Subcutaneous abdominal adipose tissue (tissue), 5 donors: ENCODE measurements around the gene TTC38.
A peak's percentile ranks its signal among the peaks of the same experiment; 100 is the strongest.

Experiments used
- H3K27ac ChIP-seq: one replicate; pipeline ENCODE4 v1.7.0; 2013; ENCODE audit warnings: low read depth, mild to moderate bottlenecking, inconsistent platforms, low read length, moderate library complexity
- H3K27me3 ChIP-seq, 5 donors: one replicate each; pipeline ENCODE4 v1.7.0; 2013; ENCODE audit warnings: low read length in 5 of 5, inconsistent platforms in 1 of 5; ENCODE audit not compliant: control insufficient read depth in 5 of 5, insufficient read depth in 4 of 5
- H3K36me3 ChIP-seq, 5 donors: one replicate each; pipeline ENCODE4 v1.7.0; 2013; ENCODE audit warnings: low read length in 5 of 5; ENCODE audit not compliant: control insufficient read depth in 5 of 5, insufficient read depth in 5 of 5
- H3K4me1 ChIP-seq, 5 donors: one replicate each; pipeline ENCODE4 v1.7.0; 2013; ENCODE audit warnings: low read length in 5 of 5, mild to moderate bottlenecking in 3 of 5, moderate library complexity in 1 of 5; ENCODE audit not compliant: control insufficient read depth in 5 of 5, insufficient read depth in 5 of 5
- H3K4me3 ChIP-seq, 5 donors: one replicate each; pipeline ENCODE4 v1.7.0; 2013; ENCODE audit warnings: low read length in 5 of 5, low read depth in 1 of 5
- H3K9ac ChIP-seq, 5 donors: one replicate each; pipeline ENCODE4 v1.7.0; 2013; ENCODE audit warnings: low read length in 5 of 5, mild to moderate bottlenecking in 4 of 5, moderate library complexity in 3 of 5
- H3K9me3 ChIP-seq, 5 donors: one replicate each; pipeline ENCODE4 v1.7.0; 2013; ENCODE audit warnings: low read length in 5 of 5; ENCODE audit not compliant: control insufficient read depth in 5 of 5
- donor health status: healthy.
- donor health status: healthy.
- donor health status: healthy.
- donor health status: healthy.
- donor health status: healthy.

TTC38 gene

DNA sequence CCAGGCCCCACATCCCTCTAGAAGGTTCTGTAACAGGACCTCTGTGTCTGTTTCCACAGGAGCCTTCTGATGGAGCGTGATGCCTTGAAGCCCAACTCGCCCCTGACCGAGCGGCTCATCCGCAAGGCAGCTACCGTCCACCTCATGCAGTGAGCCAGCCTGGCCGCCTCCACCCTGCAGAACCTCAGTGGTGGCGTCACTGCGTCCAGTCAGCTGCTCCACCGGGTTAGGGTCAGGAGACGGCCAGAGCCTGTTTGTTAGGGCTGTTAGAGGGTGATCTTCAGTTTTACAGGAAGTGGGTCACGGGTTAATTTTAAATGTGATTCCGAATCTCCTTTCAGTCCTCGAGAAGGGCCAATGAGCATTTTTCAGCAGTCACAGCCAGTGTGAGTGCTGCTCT, 24.9 kb downstream of the TTC38 start:
- Histone ChIP-seq H3K4me1 (peaks cover 3 to 62% (median 35%) of the 10 kb centered on the region in 5 donors), H3K27me3 (no peaks in the 10 kb centered on the region), H3K4me3 (no peak overlapping the region), H3K36me3 (peaks cover 0 to 55% (median 47%) of the 10 kb centered on the region in 5 donors), H3K9ac (no peak overlapping the region), H3K9me3 (no peaks in the 10 kb centered on the region), H3K27ac (no peak overlapping the region)

- H3K27ac ChIP-seq: no peak overlapping the region
- H3K9me3 ChIP-seq: no peaks in the 10 kb centered on the region
- peaks cover 0 to 49% (median 45%) of the 10 kb centered on the region in 5 donors for H3K36me3 ChIP-seq
- no peak overlapping the region for H3K9ac ChIP-seq
- peaks cover 0 to 3% (median 0%) of the 10 kb centered on the region in 5 donors for H3K27me3 ChIP-seq
- no peak overlapping the region for H3K4me3 ChIP-seq
- peaks cover 3 to 52% (median 25%) of the 10 kb centered on the region in 5 donors for H3K4me1 ChIP-seq
These were observed 25.9 kb downstream of the TTC38 start for GRCh38 chr22:46293577-46294260.

- Histone ChIP-seq H3K4me3 (no peak overlapping the region), H3K36me3 (peaks cover 0 to 38% (median 35%) of the 10 kb centered on the region in 5 donors), H3K4me1 (peaks cover 3 to 49% (median 24%) of the 10 kb centered on the region in 5 donors), H3K9me3 (no peaks in the 10 kb centered on the region), H3K9ac (no peak overlapping the region), H3K27me3 (peaks cover 0 to 3% (median 0%) of the 10 kb centered on the region in 5 donors), H3K27ac (no peak overlapping the region)
These were observed 27.0 kb downstream of the TTC38 start for GRCh38 chr22:46294784-46295183.

DNA sequence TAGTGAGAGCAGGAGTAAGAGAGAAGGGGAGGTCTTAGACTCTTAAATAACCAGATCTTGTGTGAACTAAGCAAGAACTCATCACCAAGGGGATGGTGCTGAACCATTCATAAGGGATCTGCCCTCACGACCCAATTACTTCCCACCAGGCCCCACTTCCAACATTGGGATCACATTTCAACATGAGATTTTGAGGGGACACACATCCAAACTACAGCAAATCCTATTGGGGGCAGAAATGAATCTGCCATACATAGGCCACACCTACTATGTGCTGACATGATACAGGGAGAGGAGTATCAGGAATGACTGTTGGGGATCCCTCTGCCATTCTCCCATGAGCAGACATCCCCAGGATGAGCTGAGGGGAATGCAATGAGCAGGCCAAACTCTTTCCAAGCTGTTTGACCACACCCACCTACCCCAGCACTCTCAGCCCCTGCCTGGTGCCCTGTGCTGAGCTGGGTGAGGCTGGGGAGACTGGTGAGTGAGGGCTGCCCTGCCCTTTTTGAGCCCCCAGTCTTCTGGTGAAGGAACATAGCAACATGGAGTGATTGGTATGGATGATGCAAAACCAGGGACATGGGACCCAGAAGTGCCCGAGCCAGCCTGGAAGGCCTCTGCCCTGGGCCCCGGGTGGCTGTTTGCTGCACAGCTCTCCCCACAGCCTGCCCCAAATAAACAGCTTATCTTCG, 27.6 kb downstream of the TTC38 start:
- Histone ChIP-seq H3K9me3 (no peaks in the 10 kb centered on the region), H3K4me3 (peak overlapping the region in 4 of 5 donors; percentile 67 to 82 (median 78)), H3K9ac (peak overlapping the region in 2 of 5 donors; percentile 71 to 73), H3K27ac (peak overlapping the region; percentile 72), H3K36me3 (peaks cover 0 to 32% (median 29%) of the 10 kb centered on the region in 5 donors), H3K4me1 (peaks cover 3 to 49% (median 24%) of the 10 kb centered on the region in 5 donors), H3K27me3 (peaks cover 0 to 3% (median 0%) of the 10 kb centered on the region in 5 donors)

DNA sequence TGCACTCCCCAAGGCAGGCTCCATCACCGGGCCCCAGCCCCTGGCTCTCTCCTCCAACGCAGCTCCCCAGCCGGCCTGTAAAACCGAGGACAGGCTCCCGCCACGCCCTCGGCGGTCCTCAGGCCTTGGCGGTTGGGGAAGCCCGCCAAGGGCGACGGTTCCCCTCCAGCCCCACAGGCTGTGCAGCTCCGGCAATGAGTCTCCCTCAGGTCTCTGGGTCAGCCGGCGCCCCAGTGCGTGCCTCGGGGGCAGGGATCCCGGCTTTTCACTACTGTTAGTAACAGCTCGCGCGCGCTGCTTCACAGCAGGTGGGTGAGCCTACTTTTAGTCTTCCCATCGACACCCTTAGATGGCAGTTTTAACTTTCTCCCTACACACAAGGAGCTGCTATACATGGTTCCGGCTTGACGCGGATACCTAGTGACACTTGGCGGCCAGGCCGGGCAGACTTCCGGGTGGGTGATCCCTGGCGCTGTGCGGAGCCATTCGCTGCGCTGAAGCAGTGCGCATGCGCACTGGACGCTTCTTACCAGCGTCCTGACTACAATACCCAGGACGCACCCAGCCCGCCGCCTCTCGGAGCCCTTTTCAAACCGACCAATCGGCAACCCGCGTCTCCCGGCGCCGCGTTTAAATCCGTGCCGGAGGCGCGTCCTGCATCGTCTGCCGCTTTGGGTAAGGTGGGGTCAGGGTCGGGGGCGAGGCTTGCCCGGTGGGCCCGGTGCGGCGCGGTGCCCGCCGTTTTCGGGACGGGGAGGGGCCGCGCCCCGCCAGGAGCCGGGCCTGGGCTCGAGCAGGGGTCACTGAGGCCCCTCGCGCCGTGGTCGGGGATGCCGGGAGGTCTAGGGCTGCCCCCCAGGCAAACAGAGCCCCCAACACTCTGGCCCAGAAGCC, 28.7 kb downstream of the TTC38 start, which contains the start of gene GTSE1:
Gene GTSE1, plus strand, starts transcription at position 614 of the 894 bp plus-strand sequence. CDS start 531 bp downstream, outside the sequence.
- H3K9me3 ChIP-seq: no peaks in the 10 kb centered on the region
- H3K4me3 ChIP-seq: peak within 1 kb of the TSS; percentile 61 to 82 (median 78)
- peak within 1 kb of the TSS; percentile 71 to 84 (median 73) for H3K9ac ChIP-seq
- H3K36me3 ChIP-seq: peaks cover 0 to 22% (median 20%) of the 10 kb centered on the region in 5 donors
- H3K4me1 ChIP-seq: peaks cover 3 to 47% (median 24%) of the 10 kb centered on the region in 5 donors
- peaks cover 0 to 3% (median 0%) of the 10 kb centered on the region in 5 donors for H3K27me3 ChIP-seq
- H3K27ac ChIP-seq: peak within 1 kb of the TSS; percentile 72

DNA sequence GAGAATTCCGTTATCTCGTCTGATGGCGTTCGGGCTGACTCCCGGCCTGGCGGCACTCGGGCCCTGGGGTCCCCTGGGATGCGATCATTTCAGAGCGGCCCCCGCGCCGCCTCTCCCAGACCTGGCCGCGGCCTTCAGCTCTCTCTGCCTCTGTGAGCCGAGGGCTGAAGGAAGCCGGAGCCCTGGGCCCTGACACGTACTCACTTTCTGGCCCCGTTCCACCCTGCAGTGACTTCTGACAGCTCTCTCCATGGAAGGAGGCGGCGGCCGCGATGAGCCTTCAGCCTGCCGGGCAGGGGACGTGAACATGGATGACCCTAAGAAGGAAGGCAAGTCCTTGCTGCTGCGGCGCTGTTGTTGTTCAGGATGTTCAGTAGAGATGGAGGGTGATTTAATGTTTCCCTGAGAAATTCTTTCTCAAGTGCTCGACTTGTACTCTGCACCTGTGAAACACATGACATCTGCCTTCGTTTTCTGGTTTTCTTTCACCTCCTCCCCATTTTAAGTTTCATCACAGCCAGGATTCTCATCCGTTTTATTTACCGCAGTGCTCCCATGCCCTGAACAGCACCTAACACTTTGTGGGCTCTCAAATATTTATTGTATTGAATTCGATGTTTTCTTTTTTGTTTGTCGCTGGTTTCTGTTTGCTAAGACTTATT, 29.5 kb downstream of the TTC38 start:
- H3K9ac ChIP-seq: peak overlapping the region in 3 of 5 donors; percentile 37 to 62 (median 53)
- peaks cover 0 to 17% (median 15%) of the 10 kb centered on the region in 5 donors for H3K36me3 ChIP-seq
- peaks cover 0 to 3% (median 0%) of the 10 kb centered on the region in 5 donors for H3K27me3 ChIP-seq
- no peak overlapping the region for H3K27ac ChIP-seq
- no peaks in the 10 kb centered on the region for H3K9me3 ChIP-seq
- H3K4me1 ChIP-seq: peaks cover 3 to 41% (median 24%) of the 10 kb centered on the region in 5 donors
- H3K4me3 ChIP-seq: peak overlapping the region in 4 of 5 donors; percentile 44 to 82 (median 73)

DNA sequence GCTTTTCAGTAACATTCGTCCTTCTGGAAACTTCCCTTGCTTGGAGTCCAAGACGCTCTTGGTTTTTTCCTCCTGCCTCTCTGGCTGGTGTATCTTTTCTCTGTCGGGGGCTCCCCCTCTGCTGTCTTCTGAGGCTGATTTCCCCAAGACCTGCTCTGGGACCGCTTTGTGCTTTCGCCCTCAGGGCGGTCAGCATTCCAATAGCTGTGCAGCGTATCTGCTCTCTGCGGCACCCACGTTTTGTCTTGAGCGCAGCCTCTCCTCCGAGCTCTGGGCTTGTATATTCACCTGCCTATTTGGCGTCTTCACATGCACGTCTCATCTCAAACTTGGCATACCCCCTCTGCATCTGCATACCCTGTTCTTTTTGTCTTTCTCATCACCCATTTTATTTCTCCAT, 31.3 kb downstream of the TTC38 start:
- no peaks in the 10 kb centered on the region for H3K36me3 ChIP-seq
- no peak overlapping the region for H3K9ac ChIP-seq
- peaks cover 0 to 3% (median 0%) of the 10 kb centered on the region in 5 donors for H3K27me3 ChIP-seq
- H3K4me1 ChIP-seq: peaks cover 3 to 26% (median 21%) of the 10 kb centered on the region in 5 donors
- H3K4me3 ChIP-seq: no peak overlapping the region
- H3K9me3 ChIP-seq: no peaks in the 10 kb centered on the region
- H3K27ac ChIP-seq: no peak overlapping the region

DNA sequence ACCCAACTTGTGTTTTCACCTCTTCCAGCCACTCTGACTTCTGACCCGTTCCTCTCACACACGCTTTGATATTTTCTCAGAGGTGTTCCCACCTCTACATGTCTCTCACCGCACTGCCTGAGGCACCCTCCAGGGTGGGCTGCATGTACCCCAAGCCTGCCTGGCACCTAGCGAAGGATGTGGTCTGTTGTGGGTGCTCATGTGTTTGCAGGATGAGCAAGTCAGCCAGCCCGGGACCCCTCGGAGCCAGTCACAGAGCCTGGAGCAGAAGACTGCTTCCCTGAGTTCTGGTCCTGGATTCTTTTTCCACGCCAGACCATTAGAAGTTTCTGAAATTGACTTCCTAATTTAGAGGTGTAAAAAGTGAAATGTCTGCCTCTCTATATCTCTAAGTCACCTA, 32.7 kb downstream of the TTC38 start:
- Histone ChIP-seq H3K9ac (no peak overlapping the region), H3K36me3 (no peaks in the 10 kb centered on the region), H3K27me3 (peaks cover 0 to 3% (median 0%) of the 10 kb centered on the region in 5 donors), H3K9me3 (no peaks in the 10 kb centered on the region), H3K27ac (no peak overlapping the region), H3K4me3 (no peak overlapping the region), H3K4me1 (peaks cover 2 to 21% (median 19%) of the 10 kb centered on the region in 5 donors)

GRCh38 chr22:46303347-46303965, 35.6 kb downstream of the TTC38 start:
- Histone ChIP-seq H3K27ac (no peak overlapping the region), H3K9me3 (no peaks in the 10 kb centered on the region), H3K9ac (no peak overlapping the region), H3K36me3 (no peaks in the 10 kb centered on the region), H3K27me3 (peaks cover 0 to 3% (median 0%) of the 10 kb centered on the region in 5 donors), H3K4me1 (no peaks in the 10 kb centered on the region), H3K4me3 (no peak overlapping the region)
